SK-N-SH treated with all-trans-retinoic acid at 6 μM for 48 hours (cell line): Measurements from ENCODE around the gene SFXN1.

Experiments used
- ARNTL ChIP-seq: fragments of 450-650 bp; formaldehyde crosslinking; IDR thresholded peaks from 2 replicates; pipeline ENCODE4 v1.5.0; 2020; ENCODE audit warnings: low read depth, mild to moderate bottlenecking, moderate library complexity, borderline replicate concordance
- BACH2 ChIP-seq: fragments of 250-450 bp; sonication (Bioruptor Pico); IDR thresholded peaks from 2 replicates; pipeline ENCODE4 v1.9.0; 2021; ENCODE audit warnings: mild to moderate bottlenecking, borderline replicate concordance
- CSDC2 ChIP-seq: fragments of 250-450 bp; sonication (Bioruptor Pico); IDR thresholded peaks from 2 replicates; pipeline ENCODE4 v1.5.0; 2020; ENCODE audit warnings: mild to moderate bottlenecking, moderate library complexity
- ESRRG ChIP-seq: fragments of 250-450 bp; sonication (Bioruptor Pico); IDR thresholded peaks from 2 replicates; pipeline ENCODE4 v1.6.1; 2021; ENCODE audit warnings: mild to moderate bottlenecking
- GLIS3 ChIP-seq: fragments of 250-450 bp; sonication (Bioruptor Pico); IDR thresholded peaks from 2 replicates; pipeline ENCODE4 v1.5.0; 2020; ENCODE audit warnings: mild to moderate bottlenecking, moderate library complexity
- ISL1 ChIP-seq: fragments of 250-450 bp; sonication (Bioruptor Pico); IDR thresholded peaks from 2 replicates; pipeline ENCODE4 v2.1.2; 2022; ENCODE audit warnings: mild to moderate bottlenecking, moderate library complexity
- RARB ChIP-seq: fragments of 250-450 bp; sonication (Bioruptor Pico); IDR thresholded peaks from 2 replicates; pipeline ENCODE4 v1.8.0; 2021; ENCODE audit warnings: mild to moderate bottlenecking, moderate library complexity
- TCF4 ChIP-seq: fragments of 250-450 bp; sonication (Bioruptor Pico); IDR thresholded peaks from 2 replicates; pipeline ENCODE4 v1.8.0; 2021; ENCODE audit warnings: mild to moderate bottlenecking, moderate library complexity, borderline replicate concordance
- TOX ChIP-seq: fragments of 250-450 bp; sonication (Bioruptor Pico); IDR thresholded peaks from 2 replicates; pipeline ENCODE4 v1.8.0; 2021; ENCODE audit warnings: mild to moderate bottlenecking, moderate library complexity, borderline replicate concordance
- ZFP3 ChIP-seq: fragments of 250-450 bp; sonication (Bioruptor Pico); IDR thresholded peaks from 2 replicates; pipeline ENCODE4 v1.5.0; 2020; ENCODE audit warnings: mild to moderate bottlenecking, moderate library complexity
- ZFP30 ChIP-seq: fragments of 450-650 bp; formaldehyde crosslinking; IDR thresholded peaks from 2 replicates; pipeline ENCODE4 v1.5.0; 2022; ENCODE audit warnings: mild to moderate bottlenecking, moderate library complexity
- TF ChIP-seq, protein P1 (sequence below): fragments of 250-450 bp; sonication (Bioruptor Pico); IDR thresholded peaks from 2 replicates; pipeline ENCODE4 v1.5.1; 2021; ENCODE audit warnings: mild to moderate bottlenecking, moderate library complexity
- TF ChIP-seq, protein P2 (sequence below): fragments of 250-450 bp; sonication (Bioruptor Pico); IDR thresholded peaks from 2 replicates; pipeline ENCODE4 v1.5.1; 2020; ENCODE audit warnings: low read depth, mild to moderate bottlenecking, moderate library complexity

DNA sequence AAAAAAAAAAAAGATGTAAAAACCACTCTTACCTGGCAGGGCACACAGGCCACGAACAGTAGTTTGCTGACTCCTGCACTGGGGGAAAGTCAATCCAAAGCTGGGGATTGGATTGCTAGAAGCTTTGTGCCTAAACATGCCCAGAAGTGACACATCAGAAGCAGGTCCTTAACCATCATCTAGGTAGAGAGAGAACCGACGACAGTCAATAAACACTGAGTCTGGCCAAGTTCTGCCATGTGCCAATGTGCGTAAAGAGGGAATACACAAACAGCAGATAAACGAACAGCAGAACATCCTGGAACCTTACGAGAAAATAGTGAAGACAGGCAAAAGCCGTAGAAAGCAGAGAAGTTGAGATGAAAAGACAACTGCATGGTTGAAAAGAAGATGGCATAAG is 14.9 kb downstream of the SFXN1 start:
- TF ChIP-seq RARB (no peak), ZFP3 (CRISPR knock-in tag) (no peak), TCF4 (CRISPR knock-in tag) (no peak), BACH2 (CRISPR knock-in tag) (no peak), GLIS3 (CRISPR knock-in tag) (no peak), CSDC2 (CRISPR knock-in tag) (no peak), ARNTL (no peak), TOX (CRISPR knock-in tag) (no peak), ISL1 (CRISPR knock-in tag) (no peak), ZFP30 (no peak), ESRRG (CRISPR knock-in tag) (no peak)
- TF ChIP-seq, protein P1, sequence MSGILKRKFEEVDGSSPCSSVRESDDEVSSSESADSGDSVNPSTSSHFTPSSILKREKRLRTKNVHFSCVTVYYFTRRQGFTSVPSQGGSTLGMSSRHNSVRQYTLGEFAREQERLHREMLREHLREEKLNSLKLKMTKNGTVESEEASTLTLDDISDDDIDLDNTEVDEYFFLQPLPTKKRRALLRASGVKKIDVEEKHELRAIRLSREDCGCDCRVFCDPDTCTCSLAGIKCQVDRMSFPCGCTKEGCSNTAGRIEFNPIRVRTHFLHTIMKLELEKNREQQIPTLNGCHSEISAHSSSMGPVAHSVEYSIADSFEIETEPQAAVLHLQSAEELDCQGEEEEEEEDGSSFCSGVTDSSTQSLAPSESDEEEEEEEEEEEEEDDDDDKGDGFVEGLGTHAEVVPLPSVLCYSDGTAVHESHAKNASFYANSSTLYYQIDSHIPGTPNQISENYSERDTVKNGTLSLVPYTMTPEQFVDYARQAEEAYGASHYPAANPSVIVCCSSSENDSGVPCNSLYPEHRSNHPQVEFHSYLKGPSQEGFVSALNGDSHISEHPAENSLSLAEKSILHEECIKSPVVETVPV (CRISPR knock-in tag), result no peak
- TF ChIP-seq, protein P2, sequence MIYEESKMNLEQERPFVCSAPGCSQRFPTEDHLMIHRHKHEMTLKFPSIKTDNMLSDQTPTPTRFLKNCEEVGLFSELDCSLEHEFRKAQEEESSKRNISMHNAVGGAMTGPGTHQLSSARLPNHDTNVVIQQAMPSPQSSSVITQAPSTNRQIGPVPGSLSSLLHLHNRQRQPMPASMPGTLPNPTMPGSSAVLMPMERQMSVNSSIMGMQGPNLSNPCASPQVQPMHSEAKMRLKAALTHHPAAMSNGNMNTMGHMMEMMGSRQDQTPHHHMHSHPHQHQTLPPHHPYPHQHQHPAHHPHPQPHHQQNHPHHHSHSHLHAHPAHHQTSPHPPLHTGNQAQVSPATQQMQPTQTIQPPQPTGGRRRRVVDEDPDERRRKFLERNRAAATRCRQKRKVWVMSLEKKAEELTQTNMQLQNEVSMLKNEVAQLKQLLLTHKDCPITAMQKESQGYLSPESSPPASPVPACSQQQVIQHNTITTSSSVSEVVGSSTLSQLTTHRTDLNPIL, result no peak
